SK-N-SH treated with all-trans-retinoic acid at 6 μM for 48 hours (cell line): ENCODE data around the gene METTL8.
"Not testable (repeated sequence)": the region's sequence is repeated elsewhere in the genome, so short reads cannot be mapped to it uniquely, and the experiment has no call there.

ENCODE experiments used
- ATAC-seq: fragments of 200-7000 bp; cut with Tn5 transposase; 3 replicates; pipeline ENCODE4 v1.9.1; 2020; ENCODE audit warnings: mild to moderate bottlenecking, moderate library complexity
- BACH2 ChIP-seq: fragments of 250-450 bp; sonication (Bioruptor Pico); IDR thresholded peaks from 2 replicates; pipeline ENCODE4 v1.9.0; 2021; ENCODE audit warnings: mild to moderate bottlenecking, borderline replicate concordance
- CSDC2 ChIP-seq: fragments of 250-450 bp; sonication (Bioruptor Pico); IDR thresholded peaks from 2 replicates; pipeline ENCODE4 v1.5.0; 2020; ENCODE audit warnings: mild to moderate bottlenecking, moderate library complexity
- ESRRG ChIP-seq: fragments of 250-450 bp; sonication (Bioruptor Pico); IDR thresholded peaks from 2 replicates; pipeline ENCODE4 v1.6.1; 2021; ENCODE audit warnings: mild to moderate bottlenecking
- GLIS3 ChIP-seq: fragments of 250-450 bp; sonication (Bioruptor Pico); IDR thresholded peaks from 2 replicates; pipeline ENCODE4 v1.5.0; 2020; ENCODE audit warnings: mild to moderate bottlenecking, moderate library complexity
- ISL1 ChIP-seq: fragments of 250-450 bp; sonication (Bioruptor Pico); IDR thresholded peaks from 2 replicates; pipeline ENCODE4 v2.1.2; 2022; ENCODE audit warnings: mild to moderate bottlenecking, moderate library complexity
- PPARA ChIP-seq: fragments of 250-450 bp; sonication (Bioruptor Pico); IDR thresholded peaks from 2 replicates; pipeline ENCODE4 v1.5.0; 2020; ENCODE audit warnings: mild to moderate bottlenecking, borderline replicate concordance
- TCF4 ChIP-seq: fragments of 250-450 bp; sonication (Bioruptor Pico); IDR thresholded peaks from 2 replicates; pipeline ENCODE4 v1.8.0; 2021; ENCODE audit warnings: mild to moderate bottlenecking, moderate library complexity, borderline replicate concordance
- TOX ChIP-seq: fragments of 250-450 bp; sonication (Bioruptor Pico); IDR thresholded peaks from 2 replicates; pipeline ENCODE4 v1.8.0; 2021; ENCODE audit warnings: mild to moderate bottlenecking, moderate library complexity, borderline replicate concordance
- ZC3H10 ChIP-seq: fragments of 250-450 bp; sonication (Bioruptor Pico); IDR thresholded peaks from 2 replicates; pipeline ENCODE4 v1.5.1; 2021; ENCODE audit warnings: mild to moderate bottlenecking, moderate library complexity
- ZFP3 ChIP-seq: fragments of 250-450 bp; sonication (Bioruptor Pico); IDR thresholded peaks from 2 replicates; pipeline ENCODE4 v1.5.0; 2020; ENCODE audit warnings: mild to moderate bottlenecking, moderate library complexity
- ZFP30 ChIP-seq: fragments of 450-650 bp; formaldehyde crosslinking; IDR thresholded peaks from 2 replicates; pipeline ENCODE4 v1.5.0; 2022; ENCODE audit warnings: mild to moderate bottlenecking, moderate library complexity
- ZNF8 ChIP-seq: fragments of 450-650 bp; formaldehyde crosslinking; IDR thresholded peaks from 2 replicates; pipeline ENCODE4 v1.5.0; 2020; ENCODE audit warnings: mild to moderate bottlenecking, moderate library complexity
- TF ChIP-seq, protein P1 (sequence below): fragments of 250-450 bp; sonication (Bioruptor Pico); IDR thresholded peaks from 2 replicates; pipeline ENCODE4 v1.5.1; 2020; ENCODE audit warnings: low read depth, mild to moderate bottlenecking, moderate library complexity
- TF ChIP-seq, protein P2 (sequence below): fragments of 250-450 bp; sonication (Bioruptor Pico); IDR thresholded peaks from 2 replicates; pipeline ENCODE4 v1.8.0; 2021; ENCODE audit warnings: low read depth, mild to moderate bottlenecking, moderate library complexity, borderline replicate concordance
- TF ChIP-seq, protein P3 (sequence below): fragments of 250-450 bp; sonication (Bioruptor Pico); IDR thresholded peaks from 2 replicates; pipeline ENCODE4 v1.8.0; 2020; ENCODE audit warnings: mild to moderate bottlenecking, moderate library complexity, borderline replicate concordance
- TF ChIP-seq, protein P4 (sequence below): fragments of 250-450 bp; sonication (Bioruptor Pico); IDR thresholded peaks from 2 replicates; pipeline ENCODE4 v1.5.1; 2021; ENCODE audit warnings: mild to moderate bottlenecking, moderate library complexity
- TF ChIP-seq, protein P5 (sequence below): fragments of 250-450 bp; sonication (Bioruptor Pico); IDR thresholded peaks from 2 replicates; pipeline ENCODE4 v1.5.0; 2020; ENCODE audit warnings: mild to moderate bottlenecking, moderate library complexity

The METTL8 gene

DNA sequence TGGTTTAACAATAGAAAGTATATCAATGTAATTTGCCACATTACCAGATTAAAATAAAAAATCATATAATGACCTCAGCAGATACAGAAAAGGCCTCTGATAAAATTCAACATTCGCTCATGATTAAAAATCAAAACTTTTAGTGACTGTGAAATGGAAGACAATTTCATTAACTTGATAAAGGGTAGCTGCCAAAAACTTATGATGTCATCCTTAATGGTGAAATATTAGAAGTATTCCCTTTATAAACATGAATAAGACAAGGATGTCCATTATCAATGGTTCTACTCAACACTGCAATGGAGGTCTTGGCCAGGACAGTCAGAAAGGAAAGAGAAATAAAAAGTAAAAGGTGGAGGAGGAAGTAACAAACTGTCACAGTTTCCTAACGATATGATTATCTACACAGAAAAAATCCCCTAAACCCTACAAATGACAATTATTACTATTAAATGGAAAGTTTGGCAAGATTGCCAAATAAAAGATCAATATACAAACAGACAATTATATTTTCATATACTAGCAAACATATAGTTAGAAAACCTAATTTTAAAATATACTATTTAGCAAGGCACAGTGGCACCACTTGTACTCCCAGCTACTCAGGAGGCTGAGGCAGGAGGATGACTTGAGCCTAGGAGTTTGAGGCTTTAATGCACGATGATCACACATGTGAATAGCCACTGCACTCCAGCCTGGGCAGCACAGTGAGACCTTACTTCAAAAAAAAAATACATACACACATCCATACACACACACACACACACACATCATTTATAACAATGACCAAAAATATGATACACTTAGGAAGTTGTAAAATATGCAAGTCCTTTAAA is 12.8 kb downstream of the METTL8 start:
- TF ChIP-seq TCF4 (CRISPR knock-in tag) = no peak
- TF ChIP-seq, protein P1, sequence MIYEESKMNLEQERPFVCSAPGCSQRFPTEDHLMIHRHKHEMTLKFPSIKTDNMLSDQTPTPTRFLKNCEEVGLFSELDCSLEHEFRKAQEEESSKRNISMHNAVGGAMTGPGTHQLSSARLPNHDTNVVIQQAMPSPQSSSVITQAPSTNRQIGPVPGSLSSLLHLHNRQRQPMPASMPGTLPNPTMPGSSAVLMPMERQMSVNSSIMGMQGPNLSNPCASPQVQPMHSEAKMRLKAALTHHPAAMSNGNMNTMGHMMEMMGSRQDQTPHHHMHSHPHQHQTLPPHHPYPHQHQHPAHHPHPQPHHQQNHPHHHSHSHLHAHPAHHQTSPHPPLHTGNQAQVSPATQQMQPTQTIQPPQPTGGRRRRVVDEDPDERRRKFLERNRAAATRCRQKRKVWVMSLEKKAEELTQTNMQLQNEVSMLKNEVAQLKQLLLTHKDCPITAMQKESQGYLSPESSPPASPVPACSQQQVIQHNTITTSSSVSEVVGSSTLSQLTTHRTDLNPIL (CRISPR knock-in tag) = peak; percentile 79
- TF ChIP-seq ISL1 = peak; percentile 73
- TF ChIP-seq GLIS3 (CRISPR knock-in tag) = no peak
- TF ChIP-seq, all 23 proteins: peak for 2
- no peak for ATAC-seq

DNA sequence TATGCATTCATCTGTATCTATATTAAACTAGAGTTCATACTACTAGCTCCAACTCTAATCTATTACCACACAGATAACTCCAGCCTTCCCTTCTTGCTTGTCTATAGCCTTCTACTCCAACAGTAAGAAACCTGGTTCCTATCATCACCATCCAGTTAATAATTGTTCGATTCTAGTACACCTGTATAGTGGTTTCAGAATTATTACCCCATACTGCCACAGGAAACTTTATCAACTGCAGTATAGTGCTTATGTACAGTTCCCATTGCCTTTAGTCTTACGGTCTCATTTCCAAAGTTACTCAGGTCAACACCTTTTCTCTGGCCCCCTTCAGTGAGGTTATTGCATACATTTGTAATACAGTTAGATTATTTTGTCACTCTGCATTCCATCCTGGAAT is 14.5 kb downstream of the METTL8 start:
- TF ChIP-seq ZNF8 (CRISPR knock-in tag) = no peak
- TF ChIP-seq, protein P2, sequence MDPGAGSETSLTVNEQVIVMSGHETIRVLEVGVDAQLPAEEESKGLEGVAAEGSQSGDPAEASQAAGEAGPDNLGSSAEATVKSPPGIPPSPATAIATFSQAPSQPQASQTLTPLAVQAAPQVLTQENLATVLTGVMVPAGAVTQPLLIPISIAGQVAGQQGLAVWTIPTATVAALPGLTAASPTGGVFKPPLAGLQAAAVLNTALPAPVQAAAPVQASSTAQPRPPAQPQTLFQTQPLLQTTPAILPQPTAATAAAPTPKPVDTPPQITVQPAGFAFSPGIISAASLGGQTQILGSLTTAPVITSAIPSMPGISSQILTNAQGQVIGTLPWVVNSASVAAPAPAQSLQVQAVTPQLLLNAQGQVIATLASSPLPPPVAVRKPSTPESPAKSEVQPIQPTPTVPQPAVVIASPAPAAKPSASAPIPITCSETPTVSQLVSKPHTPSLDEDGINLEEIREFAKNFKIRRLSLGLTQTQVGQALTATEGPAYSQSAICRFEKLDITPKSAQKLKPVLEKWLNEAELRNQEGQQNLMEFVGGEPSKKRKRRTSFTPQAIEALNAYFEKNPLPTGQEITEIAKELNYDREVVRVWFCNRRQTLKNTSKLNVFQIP = no peak
- TF ChIP-seq, protein P3, sequence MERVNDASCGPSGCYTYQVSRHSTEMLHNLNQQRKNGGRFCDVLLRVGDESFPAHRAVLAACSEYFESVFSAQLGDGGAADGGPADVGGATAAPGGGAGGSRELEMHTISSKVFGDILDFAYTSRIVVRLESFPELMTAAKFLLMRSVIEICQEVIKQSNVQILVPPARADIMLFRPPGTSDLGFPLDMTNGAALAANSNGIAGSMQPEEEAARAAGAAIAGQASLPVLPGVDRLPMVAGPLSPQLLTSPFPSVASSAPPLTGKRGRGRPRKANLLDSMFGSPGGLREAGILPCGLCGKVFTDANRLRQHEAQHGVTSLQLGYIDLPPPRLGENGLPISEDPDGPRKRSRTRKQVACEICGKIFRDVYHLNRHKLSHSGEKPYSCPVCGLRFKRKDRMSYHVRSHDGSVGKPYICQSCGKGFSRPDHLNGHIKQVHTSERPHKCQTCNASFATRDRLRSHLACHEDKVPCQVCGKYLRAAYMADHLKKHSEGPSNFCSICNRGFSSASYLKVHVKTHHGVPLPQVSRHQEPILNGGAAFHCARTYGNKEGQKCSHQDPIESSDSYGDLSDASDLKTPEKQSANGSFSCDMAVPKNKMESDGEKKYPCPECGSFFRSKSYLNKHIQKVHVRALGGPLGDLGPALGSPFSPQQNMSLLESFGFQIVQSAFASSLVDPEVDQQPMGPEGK (CRISPR knock-in tag) = no peak
- TF ChIP-seq, protein P4, sequence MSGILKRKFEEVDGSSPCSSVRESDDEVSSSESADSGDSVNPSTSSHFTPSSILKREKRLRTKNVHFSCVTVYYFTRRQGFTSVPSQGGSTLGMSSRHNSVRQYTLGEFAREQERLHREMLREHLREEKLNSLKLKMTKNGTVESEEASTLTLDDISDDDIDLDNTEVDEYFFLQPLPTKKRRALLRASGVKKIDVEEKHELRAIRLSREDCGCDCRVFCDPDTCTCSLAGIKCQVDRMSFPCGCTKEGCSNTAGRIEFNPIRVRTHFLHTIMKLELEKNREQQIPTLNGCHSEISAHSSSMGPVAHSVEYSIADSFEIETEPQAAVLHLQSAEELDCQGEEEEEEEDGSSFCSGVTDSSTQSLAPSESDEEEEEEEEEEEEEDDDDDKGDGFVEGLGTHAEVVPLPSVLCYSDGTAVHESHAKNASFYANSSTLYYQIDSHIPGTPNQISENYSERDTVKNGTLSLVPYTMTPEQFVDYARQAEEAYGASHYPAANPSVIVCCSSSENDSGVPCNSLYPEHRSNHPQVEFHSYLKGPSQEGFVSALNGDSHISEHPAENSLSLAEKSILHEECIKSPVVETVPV (CRISPR knock-in tag) = no peak
- TF ChIP-seq ESRRG (CRISPR knock-in tag) = no peak
- ATAC-seq = no peak

DNA sequence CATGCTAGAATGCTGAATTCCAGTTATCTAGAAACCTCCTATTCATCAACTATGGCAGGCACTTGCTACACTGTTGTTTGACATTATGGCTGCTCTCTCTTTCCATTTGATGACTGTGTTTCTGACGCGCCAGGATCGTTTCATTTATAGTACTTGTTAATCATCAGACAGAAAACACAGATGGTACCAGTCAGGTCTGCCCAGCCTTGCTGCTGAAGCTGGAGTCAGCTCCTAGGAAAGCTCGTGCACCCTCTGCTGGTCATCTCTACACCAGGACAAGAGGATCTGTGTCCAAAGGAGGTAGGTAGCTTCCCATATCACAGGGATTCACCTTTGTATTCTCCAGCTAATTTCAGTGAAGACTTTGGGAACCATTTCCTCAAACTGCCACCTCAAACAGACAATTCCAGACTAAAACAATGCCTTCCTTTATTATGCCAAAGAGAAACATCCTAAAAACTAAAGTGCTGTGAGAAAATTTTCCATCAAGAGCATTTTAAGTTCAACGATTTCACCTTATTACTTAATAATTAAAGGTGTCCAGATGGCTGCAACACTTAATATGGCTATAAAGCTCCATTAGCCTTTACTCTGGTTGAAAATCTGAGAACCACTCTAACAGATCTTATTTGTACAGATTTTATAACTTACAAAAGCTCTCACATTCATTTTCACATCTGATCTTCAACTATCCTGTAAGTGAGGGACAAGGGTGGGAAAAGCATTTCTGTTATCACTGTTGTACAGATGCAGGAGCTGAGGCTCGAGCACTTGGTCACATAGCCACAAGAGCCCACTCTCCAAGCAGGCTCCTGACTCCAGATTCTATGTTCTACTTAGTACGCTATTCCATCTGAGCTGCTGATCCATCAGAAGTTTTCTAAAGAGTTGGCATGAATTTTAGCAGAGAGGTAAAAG is 17.5 kb downstream of the METTL8 start:
- TF ChIP-seq ZFP3 (peak; percentile 98), ISL1 (no peak), TCF4 (CRISPR knock-in tag) (peak; percentile 31; the same call in 1 of the 2 replicates), TOX (CRISPR knock-in tag) (no peak), ZFP30 (CRISPR knock-in tag) (no peak)
- TF ChIP-seq, protein P2 = no peak
- peak; percentile 99 for ATAC-seq

DNA sequence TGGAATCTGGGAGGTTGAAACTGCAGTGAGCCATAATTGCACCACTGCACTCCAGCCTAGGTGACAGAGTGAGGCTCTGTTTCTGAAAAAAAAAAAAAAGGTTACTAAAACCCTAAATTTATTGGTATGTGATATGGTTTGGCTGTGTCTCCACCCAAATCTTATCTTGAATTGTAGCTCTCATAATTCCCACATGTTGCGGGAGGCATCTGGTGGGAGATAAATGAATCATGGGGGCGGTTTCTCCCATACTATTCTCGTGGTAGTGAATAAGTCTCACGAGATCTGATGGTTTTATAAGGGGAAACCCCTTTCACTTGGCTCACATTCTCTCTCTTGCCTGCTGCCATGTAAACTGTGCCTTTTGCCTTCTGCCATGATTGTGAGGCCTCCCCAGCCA is 19.1 kb downstream of the METTL8 start:
- not testable (repeated sequence) for ATAC-seq

DNA sequence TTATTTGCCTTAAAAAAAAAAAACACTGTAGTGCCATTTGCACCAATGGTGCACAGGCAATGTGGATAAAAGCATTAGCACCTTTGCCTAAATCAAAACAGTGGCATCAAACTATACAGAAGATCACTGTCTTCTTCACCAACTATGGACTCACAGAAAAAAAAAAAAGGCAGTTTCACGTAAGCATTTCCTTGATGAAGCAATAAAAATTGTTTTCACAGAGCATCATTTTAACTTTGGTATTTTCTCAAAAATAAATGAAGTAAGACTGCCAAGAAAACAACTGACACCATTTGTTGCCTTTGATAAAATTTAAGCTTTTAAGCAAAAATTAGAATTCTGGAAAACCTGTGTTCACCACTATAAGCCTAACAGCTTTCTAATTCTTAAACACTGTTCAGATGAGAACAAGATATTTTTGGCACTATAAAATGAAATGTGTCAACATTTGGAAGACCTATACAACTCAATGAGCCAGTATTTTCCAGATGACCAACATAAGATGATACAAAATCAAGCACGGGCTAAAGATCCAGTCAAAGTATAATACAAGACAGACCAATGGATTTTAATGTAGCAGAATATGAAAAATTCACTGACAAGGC is 21.1 kb downstream of the METTL8 start:
- no peak for ATAC-seq
- TF ChIP-seq ZC3H10 (no peak), GLIS3 (CRISPR knock-in tag) (no peak), PPARA (CRISPR knock-in tag) (no peak), ZFP3 (no peak), ESRRG (CRISPR knock-in tag) (no peak), ZFP30 (CRISPR knock-in tag) (no peak), BACH2 (CRISPR knock-in tag) (no peak), CSDC2 (CRISPR knock-in tag) (no peak), TCF4 (CRISPR knock-in tag) (no peak), ISL1 (no peak), ZNF8 (CRISPR knock-in tag) (no peak)
- TF ChIP-seq, protein P5, sequence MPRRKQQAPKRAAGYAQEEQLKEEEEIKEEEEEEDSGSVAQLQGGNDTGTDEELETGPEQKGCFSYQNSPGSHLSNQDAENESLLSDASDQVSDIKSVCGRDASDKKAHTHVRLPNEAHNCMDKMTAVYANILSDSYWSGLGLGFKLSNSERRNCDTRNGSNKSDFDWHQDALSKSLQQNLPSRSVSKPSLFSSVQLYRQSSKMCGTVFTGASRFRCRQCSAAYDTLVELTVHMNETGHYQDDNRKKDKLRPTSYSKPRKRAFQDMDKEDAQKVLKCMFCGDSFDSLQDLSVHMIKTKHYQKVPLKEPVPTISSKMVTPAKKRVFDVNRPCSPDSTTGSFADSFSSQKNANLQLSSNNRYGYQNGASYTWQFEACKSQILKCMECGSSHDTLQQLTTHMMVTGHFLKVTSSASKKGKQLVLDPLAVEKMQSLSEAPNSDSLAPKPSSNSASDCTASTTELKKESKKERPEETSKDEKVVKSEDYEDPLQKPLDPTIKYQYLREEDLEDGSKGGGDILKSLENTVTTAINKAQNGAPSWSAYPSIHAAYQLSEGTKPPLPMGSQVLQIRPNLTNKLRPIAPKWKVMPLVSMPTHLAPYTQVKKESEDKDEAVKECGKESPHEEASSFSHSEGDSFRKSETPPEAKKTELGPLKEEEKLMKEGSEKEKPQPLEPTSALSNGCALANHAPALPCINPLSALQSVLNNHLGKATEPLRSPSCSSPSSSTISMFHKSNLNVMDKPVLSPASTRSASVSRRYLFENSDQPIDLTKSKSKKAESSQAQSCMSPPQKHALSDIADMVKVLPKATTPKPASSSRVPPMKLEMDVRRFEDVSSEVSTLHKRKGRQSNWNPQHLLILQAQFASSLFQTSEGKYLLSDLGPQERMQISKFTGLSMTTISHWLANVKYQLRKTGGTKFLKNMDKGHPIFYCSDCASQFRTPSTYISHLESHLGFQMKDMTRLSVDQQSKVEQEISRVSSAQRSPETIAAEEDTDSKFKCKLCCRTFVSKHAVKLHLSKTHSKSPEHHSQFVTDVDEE (CRISPR knock-in tag) = no peak
- TF ChIP-seq, protein P3 (CRISPR knock-in tag) = no peak
